Ishikawa (cell line): ENCODE measurements around the gene DPYSL3.

Experiments
- EP300 ChIP-seq: IDR thresholded peaks from 2 replicates; pipeline ENCODE4 v1.6.1; 2012; ENCODE audit warnings: borderline replicate concordance
- RAD21 ChIP-seq: IDR thresholded peaks from 2 replicates; pipeline ENCODE4 v1.6.1; 2012; ENCODE audit warnings: low read depth
- TCF12 ChIP-seq: IDR thresholded peaks from 2 replicates; pipeline ENCODE4 v1.6.1; 2012; ENCODE audit warnings: low read depth
- YY1 ChIP-seq: IDR thresholded peaks from 2 replicates; pipeline ENCODE4 v1.6.1; 2012; ENCODE audit warnings: low read depth
- TF ChIP-seq, protein P1 (sequence below): IDR thresholded peaks from 2 replicates; pipeline ENCODE4 v1.6.1; 2012; ENCODE audit warnings: low read depth, mild to moderate bottlenecking

GRCh38 chr5:147485814-147486213, 24.1 kb downstream of the DPYSL3 start:
- TF ChIP-seq EP300: no peak
- no peak for TF ChIP-seq YY1
- no peak for TF ChIP-seq TCF12
- TF ChIP-seq, protein P1, sequence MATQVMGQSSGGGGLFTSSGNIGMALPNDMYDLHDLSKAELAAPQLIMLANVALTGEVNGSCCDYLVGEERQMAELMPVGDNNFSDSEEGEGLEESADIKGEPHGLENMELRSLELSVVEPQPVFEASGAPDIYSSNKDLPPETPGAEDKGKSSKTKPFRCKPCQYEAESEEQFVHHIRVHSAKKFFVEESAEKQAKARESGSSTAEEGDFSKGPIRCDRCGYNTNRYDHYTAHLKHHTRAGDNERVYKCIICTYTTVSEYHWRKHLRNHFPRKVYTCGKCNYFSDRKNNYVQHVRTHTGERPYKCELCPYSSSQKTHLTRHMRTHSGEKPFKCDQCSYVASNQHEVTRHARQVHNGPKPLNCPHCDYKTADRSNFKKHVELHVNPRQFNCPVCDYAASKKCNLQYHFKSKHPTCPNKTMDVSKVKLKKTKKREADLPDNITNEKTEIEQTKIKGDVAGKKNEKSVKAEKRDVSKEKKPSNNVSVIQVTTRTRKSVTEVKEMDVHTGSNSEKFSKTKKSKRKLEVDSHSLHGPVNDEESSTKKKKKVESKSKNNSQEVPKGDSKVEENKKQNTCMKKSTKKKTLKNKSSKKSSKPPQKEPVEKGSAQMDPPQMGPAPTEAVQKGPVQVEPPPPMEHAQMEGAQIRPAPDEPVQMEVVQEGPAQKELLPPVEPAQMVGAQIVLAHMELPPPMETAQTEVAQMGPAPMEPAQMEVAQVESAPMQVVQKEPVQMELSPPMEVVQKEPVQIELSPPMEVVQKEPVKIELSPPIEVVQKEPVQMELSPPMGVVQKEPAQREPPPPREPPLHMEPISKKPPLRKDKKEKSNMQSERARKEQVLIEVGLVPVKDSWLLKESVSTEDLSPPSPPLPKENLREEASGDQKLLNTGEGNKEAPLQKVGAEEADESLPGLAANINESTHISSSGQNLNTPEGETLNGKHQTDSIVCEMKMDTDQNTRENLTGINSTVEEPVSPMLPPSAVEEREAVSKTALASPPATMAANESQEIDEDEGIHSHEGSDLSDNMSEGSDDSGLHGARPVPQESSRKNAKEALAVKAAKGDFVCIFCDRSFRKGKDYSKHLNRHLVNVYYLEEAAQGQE: no peak
- no peak for TF ChIP-seq RAD21
